HepG2 (cell line): ENCODE measurements around the gene ESR1. TPM values are rescaled to one million over a fixed set of nuclear protein-coding genes. Genes with fewer than 3 reads are reported as not detected.

Source experiments
- CREB3 ChIP-seq: sonication (generic); formaldehyde crosslinking; IDR thresholded peaks from 2 replicates; pipeline ENCODE4 v1.5.0; 2020; ENCODE audit warnings: missing genetic modification reagents
- CTCF ChIP-seq: sonication (generic); formaldehyde crosslinking; IDR thresholded peaks from 2 replicates; pipeline ENCODE4 v1.5.0; 2020; ENCODE audit warnings: mild to moderate bottlenecking, missing genetic modification reagents, moderate library complexity
- HNF1A ChIP-seq, 2 experiments: sonication (generic) in 1 of 2; formaldehyde crosslinking in 1 of 2; IDR thresholded peaks; 2 replicates each; pipeline versions ENCODE4 v1.4.0 to v1.6.1; 2016 to 2020; ENCODE audit warnings: borderline replicate concordance in 1 of 2, low read depth in 1 of 2, mild to moderate bottlenecking in 1 of 2, missing genetic modification reagents in 1 of 2
- KDM5A ChIP-seq: fragments of 200-600 bp; sonication (generic); IDR thresholded peaks from 2 replicates; pipeline ENCODE4 v1.7.0; 2018; ENCODE audit warnings: antibody characterized with exemption, mild to moderate bottlenecking, low read length, borderline replicate concordance
- KMT2B ChIP-seq: IDR thresholded peaks from 2 replicates; pipeline ENCODE4 v1.6.1; 2016; ENCODE audit warnings: missing genetic modification reagents, missing compliant biosample characterization
- MIER3 ChIP-seq: IDR thresholded peaks from 2 replicates; pipeline ENCODE4 v1.6.1; 2016; ENCODE audit warnings: missing compliant biosample characterization, borderline replicate concordance
- MTF1 ChIP-seq: sonication (generic); formaldehyde crosslinking; IDR thresholded peaks from 2 replicates; pipeline ENCODE4 v1.5.0; 2020; ENCODE audit warnings: missing genetic modification reagents
- NFIC ChIP-seq: IDR thresholded peaks from 2 replicates; pipeline ENCODE4 v1.6.1; 2012; ENCODE audit warnings: mild to moderate bottlenecking, low read length, inconsistent platforms
- NFYC ChIP-seq: IDR thresholded peaks from 2 replicates; pipeline ENCODE4 v1.6.1; 2016; ENCODE audit warnings: missing genetic modification reagents, missing compliant biosample characterization
- PBX2 ChIP-seq: IDR thresholded peaks from 2 replicates; pipeline ENCODE4 v1.6.1; 2016; ENCODE audit warnings: control low read depth
- RAD21 ChIP-seq: fragments of 450-650 bp; formaldehyde crosslinking; IDR thresholded peaks from 2 replicates; pipeline ENCODE4 v1.5.0; 2020; ENCODE audit warnings: mild to moderate bottlenecking
- SMC3 ChIP-seq: IDR thresholded peaks from 2 replicates; pipeline ENCODE4 v1.6.1; 2011; ENCODE audit warnings: low read length, improper control_type of control experiment
- STAG1 ChIP-seq: sonication (generic); formaldehyde crosslinking; IDR thresholded peaks from 2 replicates; pipeline ENCODE4 v1.4.0; 2020; ENCODE audit warnings: missing genetic modification reagents
- ZNF234 ChIP-seq: sonication (generic); formaldehyde crosslinking; conservative IDR thresholded peaks from 2 replicates; pipeline ENCODE4 v1.5.1; 2020; ENCODE audit warnings: mild to moderate bottlenecking, missing genetic modification reagents
- ZNF615 ChIP-seq: sonication (generic); formaldehyde crosslinking; IDR thresholded peaks from 2 replicates; pipeline ENCODE4 v1.5.0; 2020; ENCODE audit warnings: mild to moderate bottlenecking, missing genetic modification reagents, borderline replicate concordance
- ZNF644 ChIP-seq: IDR thresholded peaks from 2 replicates; pipeline ENCODE4 v1.6.1; 2016; ENCODE audit warnings: low read depth
- ZZZ3 ChIP-seq: sonication (generic); formaldehyde crosslinking; IDR thresholded peaks from 2 replicates; pipeline ENCODE4 v1.4.0; 2020; ENCODE audit warnings: missing genetic modification reagents, mild to moderate bottlenecking, borderline replicate concordance
- polyA plus RNA-seq, 8 experiments: library from polyadenylated mRNA; depleted of rRNA in 3 of 8; stranded (reverse) in 7 of 8; unstranded in 1 of 8; fragments of >200 nt; fragmentation: Illumina TruSeq in 4 of 8; extraction: Trizol in 4 of 8; gene quantifications; 2 replicates each; pipeline versions ENCODE4 v1.2.1 to v1.2.3, GENCODE V29; 2011 to 2016; ENCODE audit warnings: low read depth in 4 of 8, missing spikeins in 1 of 8, mixed read lengths in 1 of 8; ENCODE audit not compliant: insufficient read depth in 1 of 8
- total RNA-seq, 5 experiments: library from RNA; depleted of rRNA; stranded (reverse); fragments of >200 nt; fragmentation: Illumina TruSeq; extraction: Trizol; gene quantifications; 2 replicates each; pipeline ENCODE4 v1.2.3, GENCODE V29; 2016; ENCODE audit warnings: low read depth in 1 of 5

The ESR1 gene
- total and polyA plus RNA-seq, 2 of the 13 experiments (the other 11 are each of a cell fraction or from before 2014, with no cell fraction given): not detected

GRCh38 chr6:151765444-151765886 lies 42.0 kb upstream of the ESR1 start (continued):
- TF ChIP-seq PBX2: 0 out of 2 replicates have a peak, but pooled peaks have one; percentile 19
- peak; percentile 75 for TF ChIP-seq CTCF
- TF ChIP-seq HNF1A (IDR thresholded peaks at IDR 0.05; ENCODE audit: low read depth): no peak
- no peak for TF ChIP-seq HNF1A (CRISPR knock-in tag; IDR thresholded peaks at IDR 0.05; ENCODE audit: borderline replicate concordance)
- TF ChIP-seq RAD21 (CRISPR knock-in tag): 0 out of 2 replicates have a peak, but pooled peaks have one; percentile 23
- TF ChIP-seq KDM5A: no peak
- no peak for TF ChIP-seq MIER3 (CRISPR knock-in tag)
- no peak for TF ChIP-seq MTF1 (CRISPR knock-in tag)
- TF ChIP-seq NFYC: no peak
- no peak for TF ChIP-seq ZZZ3 (CRISPR knock-in tag)
- no peak for TF ChIP-seq ZNF615 (CRISPR knock-in tag)
- TF ChIP-seq ZNF644 (CRISPR knock-in tag): no peak
- TF ChIP-seq STAG1 (CRISPR knock-in tag): peak; percentile 75
- TF ChIP-seq NFIC: 0 out of 2 replicates have a peak, but pooled peaks have one; percentile 18
- TF ChIP-seq SMC3: peak; percentile 75
- TF ChIP-seq ZNF234 (CRISPR knock-in tag): 0 out of 2 replicates have a peak, but pooled peaks have one; percentile 44
- TF ChIP-seq KMT2B (CRISPR knock-in tag): no peak
- TF ChIP-seq CREB3 (CRISPR knock-in tag): no peak
